ENCODE measurements around the gene S100A11. TPM values are rescaled to one million over a fixed set of nuclear protein-coding genes. Genes with fewer than 3 reads are reported as not detected.

Gene S100A11
- total RNA-seq, 3 donors from 2014 or later = 88.8 to 230 (median 93.8) TPM

DNA sequence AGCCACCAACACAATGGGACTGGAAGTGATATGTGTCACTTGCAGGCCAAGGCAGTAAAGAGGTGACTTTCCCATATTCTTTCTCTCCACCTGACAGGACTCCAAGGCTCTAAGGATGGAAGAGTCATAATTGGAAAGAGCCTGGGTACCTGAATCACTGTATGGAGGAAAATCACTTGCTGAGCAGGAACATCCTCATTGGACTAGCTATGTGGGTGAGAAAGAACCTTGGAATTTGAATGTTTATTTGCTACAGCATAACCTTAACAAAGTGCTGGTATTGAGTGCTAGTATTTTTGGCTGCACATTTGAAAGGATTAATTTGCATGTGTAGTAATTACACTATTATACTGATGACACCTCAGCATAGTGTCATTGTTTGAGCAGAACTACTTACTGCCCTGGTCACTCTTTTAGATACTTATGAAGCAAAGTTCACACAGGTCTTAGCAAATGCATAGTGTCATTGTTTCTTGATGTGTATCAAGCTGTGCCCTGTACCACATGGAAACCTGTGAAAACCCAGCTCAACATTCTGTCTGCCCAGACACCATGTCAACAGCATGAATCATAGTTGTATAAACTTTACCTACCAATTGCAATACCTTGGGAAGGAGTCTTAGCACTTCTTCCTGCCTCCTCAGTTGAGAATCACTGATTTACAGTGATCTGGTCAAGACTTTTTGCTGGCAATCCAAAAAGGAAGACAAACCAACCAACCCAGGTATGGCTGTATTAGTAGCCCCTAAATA, 38.0 kb downstream of the S100A11 start:
- Histone ChIP-seq H3K36me3 (ENCODE audit: low read depth) (no peaks in the 10 kb centered on the region), H3K9me3 (no peaks in the 10 kb centered on the region), H3K4me1 (ENCODE audit: low read depth) (peaks cover 26% of the 10 kb centered on the region), H3K4me3 (no peak overlapping the region)
- TF ChIP-seq, protein P1, sequence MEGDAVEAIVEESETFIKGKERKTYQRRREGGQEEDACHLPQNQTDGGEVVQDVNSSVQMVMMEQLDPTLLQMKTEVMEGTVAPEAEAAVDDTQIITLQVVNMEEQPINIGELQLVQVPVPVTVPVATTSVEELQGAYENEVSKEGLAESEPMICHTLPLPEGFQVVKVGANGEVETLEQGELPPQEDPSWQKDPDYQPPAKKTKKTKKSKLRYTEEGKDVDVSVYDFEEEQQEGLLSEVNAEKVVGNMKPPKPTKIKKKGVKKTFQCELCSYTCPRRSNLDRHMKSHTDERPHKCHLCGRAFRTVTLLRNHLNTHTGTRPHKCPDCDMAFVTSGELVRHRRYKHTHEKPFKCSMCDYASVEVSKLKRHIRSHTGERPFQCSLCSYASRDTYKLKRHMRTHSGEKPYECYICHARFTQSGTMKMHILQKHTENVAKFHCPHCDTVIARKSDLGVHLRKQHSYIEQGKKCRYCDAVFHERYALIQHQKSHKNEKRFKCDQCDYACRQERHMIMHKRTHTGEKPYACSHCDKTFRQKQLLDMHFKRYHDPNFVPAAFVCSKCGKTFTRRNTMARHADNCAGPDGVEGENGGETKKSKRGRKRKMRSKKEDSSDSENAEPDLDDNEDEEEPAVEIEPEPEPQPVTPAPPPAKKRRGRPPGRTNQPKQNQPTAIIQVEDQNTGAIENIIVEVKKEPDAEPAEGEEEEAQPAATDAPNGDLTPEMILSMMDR (IDR thresholded peaks at IDR 0.05) = no peak
- DNase-seq (no peak), ATAC-seq (peak; percentile 52)
- intact Hi-C loops (cut with DNase I, micrococcal nuclease) = loop anchor here in 1 of 2 donors (5.0 kb wide), 1 partner anchor 36 kb away; no protein-coding TSS in a partner anchor

DNA sequence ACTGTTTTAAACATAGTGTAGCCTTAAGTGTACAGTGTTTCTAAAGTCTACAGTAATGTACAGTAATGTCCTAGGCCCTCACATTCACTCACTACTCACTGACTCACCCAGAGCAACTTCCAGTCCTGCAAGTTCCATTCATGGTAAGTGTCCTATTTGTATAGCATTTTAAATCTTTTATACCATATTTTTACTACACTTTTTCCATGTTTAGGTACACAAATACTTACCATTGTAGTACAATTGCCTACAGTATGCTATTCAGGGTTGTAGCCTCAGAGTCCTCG, 39.6 kb downstream of the S100A11 start:
- TF ChIP-seq, protein P1 (IDR thresholded peaks at IDR 0.05) = no peak
- no peak overlapping the region for H3K4me3 ChIP-seq
- intact Hi-C loops (cut with DNase I, micrococcal nuclease) = loop anchor here in 1 of 2 donors (5.0 kb wide), 1 partner anchor 35 kb away; no protein-coding TSS in a partner anchor

GRCh38 chr1:151995774-151996173, 41.0 kb downstream of the S100A11 start:
- H3K4me3 ChIP-seq = no peak overlapping the region
- ATAC-seq (no peak), DNase-seq (no peak)
- H3K36me3 ChIP-seq (ENCODE audit: low read depth) = no peaks in the 10 kb centered on the region
- H3K9me3 ChIP-seq = no peaks in the 10 kb centered on the region
- H3K4me1 ChIP-seq (ENCODE audit: low read depth) = peaks cover 34% of the 10 kb centered on the region
- TF ChIP-seq, protein P1 (IDR thresholded peaks at IDR 0.05) = no peak
- intact Hi-C loops (cut with DNase I, micrococcal nuclease) = loop anchor here in 1 of 2 donors (5.0 kb wide), 1 partner anchor 33 kb away; no protein-coding TSS in a partner anchor

More for the DNA sequence above, 39.6 kb downstream of the S100A11 start:
- Histone ChIP-seq H3K9me3 (no peaks in the 10 kb centered on the region), H3K4me1 (ENCODE audit: low read depth) (peaks cover 28% of the 10 kb centered on the region), H3K36me3 (ENCODE audit: low read depth) (no peaks in the 10 kb centered on the region)
- DNase-seq (no peak), ATAC-seq (no peak)

DNA sequence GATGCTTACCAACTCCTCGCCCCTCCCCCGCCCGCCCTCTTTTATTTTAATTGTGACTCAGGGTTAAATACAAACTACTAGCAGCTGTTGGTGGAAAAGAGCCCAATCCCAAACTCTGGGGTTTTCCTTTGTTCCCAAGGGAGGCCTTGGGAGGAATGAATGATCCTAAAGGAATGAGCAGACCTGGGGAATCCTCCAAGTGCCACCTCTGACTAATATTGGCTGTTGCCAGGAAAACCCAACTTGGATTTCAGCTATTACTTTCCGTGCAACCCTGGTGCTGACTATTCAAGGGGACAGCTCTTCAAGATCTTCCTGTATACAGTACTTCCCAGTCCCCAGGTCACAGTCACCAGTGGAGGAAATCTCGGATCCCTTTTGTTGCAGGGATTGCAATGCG, 41.8 kb downstream of the S100A11 start:
- TF ChIP-seq, protein P1 (IDR thresholded peaks at IDR 0.05) = no peak
- no peak for DNase-seq
- Histone ChIP-seq H3K4me1 (ENCODE audit: low read depth) (peaks cover 42% of the 10 kb centered on the region), H3K4me3 (no peak overlapping the region), H3K36me3 (ENCODE audit: low read depth) (no peaks in the 10 kb centered on the region), H3K9me3 (no peaks in the 10 kb centered on the region)
- intact Hi-C loops (cut with DNase I, micrococcal nuclease) = loop anchor here in 1 of 2 donors (5.0 kb wide), 1 partner anchor 33 kb away; no protein-coding TSS in a partner anchor
- no peak for ATAC-seq

- intact Hi-C loops (cut with DNase I, micrococcal nuclease) = no loop called here
- Histone ChIP-seq H3K36me3 (ENCODE audit: low read depth) (no peaks in the 10 kb centered on the region), H3K4me1 (ENCODE audit: low read depth) (peaks cover 52% of the 10 kb centered on the region), H3K9me3 (no peaks in the 10 kb centered on the region), H3K4me3 (peak within 1 kb of the TSS; percentile 96)
- TF ChIP-seq, protein P1 (IDR thresholded peaks at IDR 0.05) = no peak
- peak; percentile 86 to 93 (median 91) for DNase-seq
- peak; percentile 75 for ATAC-seq
Measured at GRCh38 chr1:151993734-151994496, 42.9 kb downstream of the S100A11 start, which contains the start of gene S100A10. TSS of gene S100A10 (minus strand) at chr1:151993859. CDS start at chr1:151986230, 7,629 bp downstream.
